Hematopoietic multipotent progenitor cell treated with erythropoietin and hydrocortisone succinate and interleukin-3 and kit ligand, for 8 days (in vitro differentiated cells): ENCODE measurements around the gene AP3D1.

Source experiments
- DNase-seq: peaks from one replicate; pipeline ENCODE4 v3.0.0-alpha.2; 2015

The AP3D1 gene

DNA sequence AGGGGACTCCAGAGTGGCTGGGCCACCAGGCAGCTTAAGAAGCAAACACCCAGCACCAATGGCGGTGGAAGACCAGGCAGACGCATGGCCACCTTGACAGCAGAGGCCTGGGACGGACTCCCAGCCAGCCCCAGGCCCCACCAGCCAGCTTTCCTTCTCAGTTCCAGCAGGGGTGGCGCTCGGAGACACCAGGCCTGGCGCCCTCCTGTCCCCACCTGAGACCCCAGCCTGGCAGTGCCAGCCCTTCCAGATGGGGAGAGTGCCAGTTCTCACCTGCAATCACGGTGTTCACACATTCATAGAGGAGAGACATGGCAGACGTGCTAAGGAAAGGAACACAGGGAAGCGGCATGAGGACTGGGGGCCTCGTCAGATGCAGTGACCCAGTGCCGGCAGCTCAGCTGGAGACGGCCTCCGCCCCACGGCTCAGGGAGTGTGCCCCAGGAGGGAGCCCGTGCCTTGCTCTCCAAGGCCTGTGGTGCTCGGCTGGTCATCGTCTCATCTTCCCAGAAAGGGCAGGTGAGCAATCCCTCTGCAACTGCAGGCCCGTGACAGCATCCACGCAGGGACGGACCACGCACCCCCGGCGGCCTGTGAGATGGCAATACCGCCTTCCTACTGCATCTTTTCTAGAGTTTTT, 24.4 kb downstream of the AP3D1 start:
- no peak for DNase-seq

DNA sequence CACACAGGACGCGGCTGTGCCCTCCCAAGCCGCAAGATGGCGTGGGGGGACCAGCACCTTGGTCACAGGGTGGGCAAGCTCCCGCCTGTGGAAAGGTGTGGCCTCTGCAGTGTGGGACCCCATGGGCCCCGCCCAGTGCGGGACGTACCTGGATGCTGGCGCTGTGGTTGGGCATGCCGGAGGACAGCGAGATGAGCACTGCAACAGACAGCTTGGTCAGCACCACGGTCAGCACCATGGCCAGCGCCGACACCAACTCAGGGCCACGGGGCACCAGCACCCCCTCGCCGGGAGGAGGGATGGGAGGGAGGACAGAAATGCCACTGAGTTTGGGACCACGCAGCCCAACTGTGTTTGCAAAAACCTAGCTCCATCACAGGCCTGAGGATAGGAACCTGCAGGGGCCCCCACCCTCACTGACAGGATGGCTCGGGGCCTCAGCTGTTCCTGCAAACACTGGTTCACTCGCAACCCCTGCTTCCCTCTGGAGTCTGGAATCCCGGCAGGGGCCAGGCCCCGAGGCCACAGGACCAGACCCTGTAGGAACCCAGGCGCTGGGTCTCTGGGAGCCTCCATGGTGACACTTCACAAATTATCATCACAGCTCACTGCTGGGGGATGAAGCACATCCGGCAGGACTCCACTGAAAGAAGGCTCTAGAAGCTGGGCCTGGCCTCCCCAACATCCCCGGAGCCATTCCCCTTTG, 27.5 kb downstream of the AP3D1 start:
- peak; percentile 14 for DNase-seq

DNA sequence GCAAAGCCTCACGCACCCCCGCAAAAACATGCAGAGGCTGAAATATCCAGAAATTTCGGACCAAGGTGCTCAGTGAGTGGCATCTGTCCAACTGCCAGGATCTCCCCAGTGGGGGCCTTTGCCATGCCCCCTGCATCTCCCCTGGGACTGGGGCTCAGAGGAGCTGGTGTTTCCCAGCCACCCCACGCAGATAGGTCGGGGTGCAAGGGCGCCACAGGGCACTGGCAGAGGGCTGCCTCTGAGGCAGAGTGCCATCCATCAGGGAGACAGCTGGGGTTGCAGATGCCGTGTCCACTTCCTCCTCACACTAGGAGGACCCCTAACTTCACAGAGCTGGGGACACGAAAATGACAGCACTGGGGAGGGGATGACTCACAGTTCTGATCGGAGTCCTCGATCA, 28.4 kb downstream of the AP3D1 start:
- no peak for DNase-seq

DNA sequence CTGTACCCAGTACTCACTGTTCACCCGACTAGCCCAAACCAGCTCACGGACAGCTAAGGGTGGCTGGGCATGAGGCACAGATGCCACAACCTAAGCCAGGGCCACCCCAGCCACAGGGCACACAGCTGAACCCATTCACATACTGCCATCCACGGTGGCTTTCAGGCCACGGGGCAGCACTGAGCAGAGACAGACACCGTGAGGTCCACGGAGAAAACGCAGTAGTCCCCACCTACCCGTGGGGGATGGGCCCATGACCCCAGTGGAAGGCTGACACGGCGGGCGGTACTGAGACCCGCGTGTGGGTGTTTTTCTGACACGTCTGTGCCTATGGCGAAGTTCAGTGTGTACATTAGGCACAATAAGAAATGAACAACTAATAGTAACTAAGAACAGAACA, 29.1 kb downstream of the AP3D1 start:
- no peak for DNase-seq

DNA sequence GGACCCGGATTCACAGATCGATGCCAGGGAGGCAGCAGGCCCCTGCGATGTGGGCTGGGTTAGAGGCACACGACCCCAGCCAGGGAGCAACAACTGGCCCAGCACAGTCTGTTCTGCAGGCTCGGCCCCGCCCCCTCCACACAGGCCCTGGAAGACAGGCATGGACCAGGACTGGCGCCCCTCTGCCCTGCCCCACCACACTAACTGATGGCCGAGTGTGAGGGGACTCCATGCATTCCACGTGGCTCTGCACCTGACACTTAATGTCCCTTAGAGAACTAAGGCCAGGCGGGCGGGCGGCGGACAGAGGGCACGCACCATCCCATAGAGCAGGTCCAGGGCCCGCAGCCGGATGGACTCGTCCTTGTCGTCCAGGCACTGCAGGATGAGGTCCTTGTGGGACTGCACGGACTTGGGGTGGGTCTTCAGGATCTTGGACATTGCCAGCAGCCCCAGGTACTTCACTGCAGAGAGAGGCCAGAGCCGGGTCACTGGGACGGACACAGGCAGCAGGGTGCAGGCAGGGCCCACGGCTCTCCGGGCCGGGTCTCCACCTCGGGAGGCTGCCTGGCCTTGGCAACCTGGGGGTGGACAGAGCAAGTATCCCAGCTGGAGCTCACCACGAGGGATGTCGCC, 29.8 kb downstream of the AP3D1 start:
- DNase-seq: no peak

DNA sequence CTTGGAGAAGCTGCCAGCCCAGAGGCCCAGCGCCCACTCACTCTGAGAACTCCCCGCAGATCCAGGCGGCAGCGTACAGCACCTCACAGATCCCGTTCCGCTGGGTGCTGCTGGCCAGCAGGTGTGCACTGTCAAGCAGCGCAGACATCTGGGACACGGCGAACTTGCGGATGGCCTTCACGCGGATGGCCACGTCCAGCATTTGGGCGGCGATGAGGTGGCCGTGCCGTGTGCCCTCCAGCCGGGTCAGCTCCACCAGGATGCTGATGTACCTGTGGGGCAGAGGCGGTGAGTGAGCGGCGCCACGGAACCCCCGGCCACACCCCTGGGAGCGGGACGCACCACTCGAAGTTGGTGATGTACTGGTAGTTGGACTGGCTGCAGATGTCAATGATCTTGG, 30.5 kb downstream of the AP3D1 start:
- no peak for DNase-seq

DNA sequence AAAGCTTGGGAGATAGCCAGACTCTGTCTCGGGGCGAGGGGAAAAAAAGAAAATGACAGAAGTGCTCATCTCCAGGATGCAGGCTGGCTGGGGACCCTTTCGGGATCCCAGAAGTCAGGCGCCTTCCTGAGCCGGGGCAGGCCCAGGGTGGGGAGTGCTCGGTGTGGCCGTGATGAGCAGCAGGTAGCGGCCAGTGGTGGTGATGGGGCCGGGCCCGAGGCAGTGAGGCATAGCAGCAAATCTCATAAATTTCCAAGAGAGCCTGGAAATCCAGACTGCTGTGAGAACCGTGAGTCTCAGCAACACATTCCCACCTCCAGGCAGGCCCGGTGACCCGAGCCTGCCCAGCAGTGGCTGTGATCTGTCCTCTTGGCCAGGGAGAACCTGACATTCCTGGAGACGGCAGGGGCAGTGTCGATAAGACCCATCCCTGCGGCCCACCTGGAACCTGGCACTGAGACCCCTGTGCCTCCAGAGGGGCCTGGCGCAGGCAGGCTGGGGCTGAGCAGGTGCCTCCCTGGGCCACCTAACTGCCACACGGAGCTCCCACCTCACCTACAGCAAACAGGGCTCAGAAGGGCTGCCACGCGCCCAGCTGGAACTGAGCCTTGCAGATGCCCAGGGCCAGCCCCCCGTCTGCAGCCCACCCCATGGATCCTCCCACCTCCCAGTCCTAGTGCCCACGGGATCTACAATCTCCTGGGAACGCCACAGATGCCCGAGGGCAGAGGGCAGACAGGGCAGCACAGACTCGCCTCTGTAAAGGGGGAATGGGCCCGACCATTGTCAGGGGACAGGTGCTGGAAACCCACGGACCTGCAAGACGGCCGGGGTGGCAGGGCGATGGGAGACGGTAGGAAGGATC, 31.2 kb downstream of the AP3D1 start:
- no peak for DNase-seq

DNA sequence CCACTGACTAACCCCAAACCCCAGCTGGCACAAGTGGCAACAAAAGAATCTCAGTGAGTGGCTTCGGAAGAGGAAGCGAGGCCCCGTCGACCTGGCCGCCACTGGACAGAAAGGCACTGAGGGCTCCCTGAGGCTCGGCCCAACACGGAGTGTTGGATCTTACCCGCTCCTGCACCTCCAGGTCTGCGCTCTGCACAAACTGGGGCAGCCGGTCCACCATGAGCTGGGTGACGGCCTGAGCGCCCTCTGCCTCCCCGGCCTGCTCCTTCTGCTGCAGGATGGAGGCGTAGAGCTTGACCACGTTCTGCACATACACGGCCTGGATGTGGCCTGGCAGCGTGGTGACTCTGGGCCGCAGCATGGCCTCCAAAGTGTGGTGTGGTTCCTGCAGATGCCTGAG, 32.9 kb downstream of the AP3D1 start:
- DNase-seq: no peak

DNA sequence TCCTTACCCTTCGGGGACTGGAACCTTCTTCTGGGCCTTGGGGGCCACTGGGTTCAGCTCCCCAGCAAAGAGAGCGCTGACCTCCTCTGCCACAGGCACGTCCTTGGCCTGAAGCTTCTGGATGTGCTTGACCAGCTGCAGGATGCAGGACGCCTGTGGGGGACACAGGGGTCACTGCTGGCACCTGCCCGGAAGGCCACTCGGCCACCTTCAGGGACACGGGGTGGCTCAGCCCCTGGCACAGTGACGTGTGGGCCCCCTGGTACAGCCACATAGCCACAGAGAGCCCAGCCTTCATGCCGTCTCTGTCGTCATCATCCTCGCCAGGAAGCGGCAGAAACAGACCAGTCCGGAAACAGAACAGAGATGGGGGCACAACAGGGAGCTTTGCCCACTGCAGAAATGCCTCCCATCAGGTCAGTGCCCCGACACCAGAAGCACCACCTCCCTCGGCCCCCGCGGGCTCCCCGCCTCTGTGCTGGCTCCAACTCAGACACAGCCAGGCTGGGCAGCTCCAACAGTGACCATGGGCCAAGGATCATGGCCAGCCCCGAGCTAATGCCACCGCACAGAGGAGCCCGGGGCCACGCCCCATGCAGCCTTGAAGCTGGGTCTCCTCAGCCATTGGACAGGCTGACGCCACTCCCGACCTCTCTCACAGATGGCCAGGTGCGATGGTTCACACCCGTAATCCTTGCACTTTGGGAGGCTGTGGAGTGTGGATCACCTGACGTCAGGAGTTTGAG, 34.0 kb downstream of the AP3D1 start:
- no peak for DNase-seq

DNA sequence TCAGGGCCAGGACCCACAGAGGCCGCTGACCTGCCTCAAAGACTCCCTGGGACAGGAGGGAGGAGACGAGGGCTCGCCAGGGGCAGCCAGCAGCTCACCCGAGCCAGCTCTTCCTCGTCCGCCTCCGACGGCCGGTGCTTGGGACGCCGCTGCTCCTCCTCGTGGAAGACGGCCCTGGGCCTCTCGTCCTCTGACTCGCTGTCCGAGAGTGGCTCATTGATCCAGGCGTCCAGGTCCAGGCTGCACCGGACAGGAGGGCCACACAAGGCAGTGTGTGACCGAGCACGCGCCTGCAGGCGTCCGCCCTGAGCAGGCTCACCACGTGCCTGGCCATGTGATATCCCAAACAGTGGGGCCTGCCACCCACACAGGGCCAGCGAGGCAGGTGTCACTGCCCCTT, 34.9 kb downstream of the AP3D1 start:
- DNase-seq: no peak

DNA sequence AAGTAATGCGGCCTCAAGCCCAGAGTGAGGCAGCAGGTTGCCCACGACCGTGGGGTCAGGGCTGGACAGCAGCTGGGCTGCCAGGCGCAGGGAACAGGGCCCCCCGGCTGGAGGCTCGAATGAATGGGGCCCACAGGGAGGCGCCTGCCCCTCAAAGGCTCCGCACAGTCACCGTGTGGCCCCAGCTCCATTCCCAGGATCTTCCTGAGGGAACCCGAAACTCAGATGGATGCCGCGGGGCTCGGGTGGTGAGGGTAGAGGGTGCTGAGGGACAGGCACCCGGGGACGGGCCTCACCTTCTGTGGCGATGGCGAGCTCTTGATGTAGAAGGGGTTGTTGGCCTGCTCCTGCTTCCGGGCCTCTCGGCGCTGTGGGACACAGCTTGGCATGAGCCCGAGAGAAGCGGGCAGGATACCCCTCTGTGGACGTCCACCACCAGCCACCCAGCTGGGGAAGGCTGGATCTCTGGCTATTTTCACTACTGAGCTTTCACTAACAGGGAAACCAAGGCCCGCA, 35.4 kb downstream of the AP3D1 start:
- DNase-seq: no peak

DNA sequence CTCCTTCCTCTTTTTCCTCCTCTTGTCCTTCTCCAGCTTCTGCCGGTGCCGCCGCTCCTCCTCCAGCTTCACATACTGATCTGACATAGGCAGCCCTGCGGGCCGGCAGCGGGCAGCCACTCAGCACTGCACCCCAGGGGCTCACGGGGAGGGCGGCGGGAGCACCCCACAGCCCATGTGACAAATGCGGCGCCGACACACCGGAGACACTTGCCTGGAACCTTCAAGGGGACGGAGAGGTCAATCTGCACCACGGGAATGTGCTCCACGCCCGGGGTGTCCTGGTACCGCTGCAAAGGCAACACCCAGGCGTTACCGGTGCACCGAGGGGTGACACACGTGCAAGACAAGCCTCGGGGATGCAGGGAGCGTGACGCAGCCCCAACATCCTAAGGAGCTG, 36.0 kb downstream of the AP3D1 start:
- no peak for DNase-seq

DNA sequence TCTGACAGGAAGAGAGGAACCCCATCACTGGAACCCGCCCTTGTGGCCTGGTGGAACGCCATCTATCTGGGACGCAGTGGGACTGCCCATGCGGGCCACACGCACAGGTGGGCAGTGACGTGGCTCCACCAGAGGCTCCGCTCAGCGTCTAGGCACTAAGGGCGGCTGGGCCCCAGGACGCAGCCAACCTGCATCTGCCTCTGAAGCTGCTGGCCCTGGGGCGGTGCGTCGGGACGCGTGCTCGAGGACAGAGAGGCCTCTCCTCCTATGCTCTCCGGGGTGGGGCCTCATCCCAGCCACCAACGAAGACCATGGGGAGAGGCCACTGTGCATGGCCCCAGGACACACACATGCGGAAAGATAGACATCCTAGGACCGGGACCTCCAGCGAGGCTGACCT, 36.5 kb downstream of the AP3D1 start:
- DNase-seq: no peak

DNA sequence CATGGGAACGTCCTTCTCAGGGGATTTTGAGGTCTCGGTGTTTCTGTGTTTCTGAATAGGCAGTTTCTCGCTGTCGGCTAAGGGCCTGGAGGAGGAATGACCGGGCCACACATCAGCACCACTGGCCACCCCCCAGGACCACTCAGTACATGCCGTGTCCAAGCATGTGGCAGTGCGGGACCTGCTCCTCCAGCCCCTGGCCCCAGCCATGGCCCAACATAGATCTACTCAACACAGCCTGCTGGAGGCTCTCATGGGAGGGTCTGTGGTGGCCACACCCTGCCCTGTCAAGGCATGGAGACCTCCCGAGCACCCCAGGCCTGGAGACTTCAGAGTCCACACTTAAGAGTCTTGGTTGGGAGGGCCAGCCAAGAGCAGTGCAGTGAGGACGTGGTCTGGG, 37.1 kb downstream of the AP3D1 start:
- DNase-seq: no peak

DNA sequence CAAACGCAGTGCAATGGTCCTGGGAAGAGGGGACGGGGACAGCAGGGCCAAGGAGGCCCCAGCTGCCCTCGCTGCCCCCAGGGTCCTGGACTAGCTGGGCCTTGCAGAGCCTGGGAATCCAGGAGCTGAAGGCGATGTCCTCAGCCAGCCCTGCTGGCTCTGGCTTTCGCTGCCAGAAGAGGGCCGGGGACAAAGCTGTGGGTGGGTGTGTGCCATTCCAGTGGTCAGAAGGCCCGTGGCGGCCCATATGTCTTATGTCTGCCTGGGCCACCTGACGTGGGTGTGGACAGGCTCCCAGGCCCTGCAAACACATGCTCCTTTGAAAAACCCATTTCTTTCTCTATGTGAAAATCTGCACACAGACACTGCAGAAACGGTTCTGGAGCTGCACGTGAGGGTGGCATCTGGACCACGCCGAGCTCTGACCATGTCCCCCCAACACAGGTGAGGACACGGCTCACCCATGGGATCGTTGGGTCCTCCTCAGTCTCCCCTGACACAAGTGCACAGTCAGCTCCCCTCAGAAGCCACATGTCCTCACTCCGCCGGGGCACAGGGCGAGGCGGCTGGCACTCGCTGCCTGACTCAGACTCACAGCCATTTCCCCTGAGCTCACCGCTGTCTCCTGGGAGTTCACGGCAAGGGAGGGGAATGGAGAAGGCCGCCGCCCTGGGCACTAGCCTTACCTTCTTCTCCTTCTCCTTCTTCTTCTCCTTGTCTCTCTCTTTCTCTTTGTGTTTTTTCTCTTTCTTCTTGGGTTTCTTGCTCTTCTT, 37.7 kb downstream of the AP3D1 start:
- no peak for DNase-seq

DNA sequence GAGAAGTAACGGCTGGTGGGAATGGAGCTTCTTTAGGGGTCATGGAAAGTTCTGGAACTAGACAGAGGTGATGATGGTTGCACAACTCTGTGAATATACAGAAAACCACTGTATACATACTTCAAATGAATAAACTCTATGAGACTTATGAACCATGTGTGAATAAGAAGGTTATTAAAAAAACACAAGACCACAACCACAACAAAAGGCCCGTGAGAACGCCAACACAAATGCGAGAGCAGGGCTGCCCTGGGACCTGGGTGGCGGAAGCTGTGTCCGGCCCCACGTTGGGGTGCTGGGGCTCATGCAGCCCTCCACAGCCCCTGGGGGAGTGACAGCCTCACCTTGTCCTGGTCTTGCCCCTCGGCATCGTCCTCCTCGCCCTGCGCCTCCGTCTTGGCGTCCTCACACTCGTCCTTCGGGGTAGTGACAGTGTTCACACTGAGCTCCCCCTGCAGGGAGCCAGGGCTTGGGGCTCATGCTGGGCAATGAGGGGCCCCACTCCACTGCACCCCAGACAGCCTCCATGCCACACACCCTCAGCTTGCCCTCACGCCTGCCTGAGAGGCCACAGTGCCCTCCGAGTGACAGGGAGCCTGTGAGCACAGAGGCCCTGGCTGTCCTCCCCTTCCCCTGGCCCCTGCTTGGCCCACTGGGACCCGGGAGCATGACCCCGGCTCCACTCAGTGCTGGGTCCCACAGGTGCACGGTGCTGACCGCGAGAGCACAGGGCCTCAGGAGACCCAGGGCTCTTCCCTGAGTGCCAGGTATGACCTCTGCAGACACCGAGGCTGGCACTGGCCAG, 38.6 kb downstream of the AP3D1 start:
- DNase-seq: no peak

DNA sequence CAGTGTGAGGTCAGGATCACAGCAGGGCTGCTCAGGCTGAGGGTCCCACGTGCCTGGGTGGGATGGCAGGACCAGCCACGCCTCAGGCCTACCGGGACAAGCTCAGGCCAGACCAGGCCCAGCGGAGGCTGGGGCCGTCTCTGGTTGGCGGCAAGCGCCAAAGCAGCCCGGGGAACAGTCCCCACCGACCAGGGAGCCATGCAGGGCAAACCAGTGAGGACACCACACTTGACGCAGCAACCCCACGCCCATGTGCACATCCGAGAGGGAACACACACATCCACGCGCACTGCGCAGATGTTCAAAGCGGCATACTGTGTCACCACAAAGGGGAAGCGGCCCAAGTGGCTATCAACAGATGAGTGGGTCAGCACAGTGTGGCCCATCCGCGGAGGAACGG, 39.5 kb downstream of the AP3D1 start:
- no peak for DNase-seq

DNA sequence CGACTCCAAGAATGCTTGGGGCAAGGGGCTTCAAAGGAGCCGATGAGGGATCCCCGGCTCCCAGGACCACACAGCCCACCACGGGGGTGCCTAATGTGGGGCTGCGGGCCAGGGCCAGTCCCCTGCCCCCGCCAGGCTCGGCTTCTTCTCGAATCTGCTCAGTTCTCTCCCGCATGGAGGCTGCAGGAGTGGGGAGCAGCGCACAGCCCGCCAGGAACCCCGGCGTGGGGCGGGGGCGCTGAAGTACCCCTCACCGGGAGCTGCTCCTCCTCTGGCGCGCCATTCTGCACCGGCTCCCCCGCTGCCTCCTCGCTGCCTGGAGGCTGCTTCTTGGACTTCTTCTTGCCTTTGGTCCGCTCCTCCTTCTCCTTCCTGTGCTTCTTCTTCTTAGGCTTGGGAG, 39.9 kb downstream of the AP3D1 start:
- DNase-seq: no peak

DNA sequence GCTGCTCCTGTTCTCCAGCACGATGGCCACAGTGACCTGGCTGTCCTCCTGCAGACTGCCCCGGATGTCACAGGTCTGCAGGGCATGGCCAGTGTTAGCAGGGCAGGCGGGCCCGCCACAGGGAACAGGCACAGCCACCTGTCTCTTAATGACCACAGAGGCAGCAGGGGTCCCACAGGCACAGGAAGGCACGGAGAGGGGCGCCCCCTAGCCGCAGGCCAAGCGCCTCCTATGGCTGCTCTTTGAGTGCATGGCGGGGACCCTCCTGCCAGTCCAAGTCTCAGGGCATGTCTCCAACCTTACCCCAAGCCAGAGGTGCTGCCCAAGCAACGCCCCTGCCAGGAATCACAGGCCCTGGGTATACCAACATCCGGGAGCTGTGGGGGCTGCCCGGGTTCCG, 40.5 kb downstream of the AP3D1 start:
- DNase-seq: no peak

DNA sequence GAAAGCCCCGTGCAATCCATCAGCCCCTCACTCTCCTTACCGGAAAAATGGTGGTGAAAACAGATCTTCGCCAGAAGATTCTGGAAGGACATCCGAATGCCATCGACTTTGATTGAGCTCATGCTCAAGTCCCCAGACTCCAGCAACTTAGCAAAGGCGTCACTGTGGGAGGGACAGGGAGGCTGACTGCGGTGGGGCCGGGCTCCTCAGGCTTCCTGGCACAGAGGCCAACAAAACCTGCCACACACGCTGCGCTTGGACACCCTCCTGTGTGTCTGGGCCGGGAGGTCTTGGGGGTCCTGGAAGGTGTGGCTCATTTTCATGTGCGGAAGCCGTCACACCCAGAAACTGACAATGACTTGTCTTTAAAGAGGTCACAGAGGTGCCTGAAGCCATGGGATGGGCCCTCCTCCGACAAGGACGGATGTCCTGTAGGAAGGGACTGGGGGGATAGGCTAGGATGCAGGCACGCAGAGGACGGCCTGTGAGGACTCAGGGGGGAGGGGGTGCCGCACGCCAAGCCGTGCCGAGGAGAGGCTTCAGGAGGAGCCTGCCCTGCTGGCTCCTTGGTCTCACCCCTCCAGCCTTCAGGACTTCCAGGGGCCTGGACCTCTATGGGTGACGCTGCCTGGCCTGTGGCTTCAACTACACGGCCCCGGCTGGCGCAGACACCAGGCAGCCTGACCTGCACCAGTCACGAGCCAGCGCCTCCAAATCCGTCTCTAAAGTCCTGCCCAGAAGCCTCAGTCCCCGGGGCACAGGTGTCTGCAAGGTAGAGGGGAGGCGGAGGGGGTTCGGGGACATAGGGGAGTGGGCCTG, 42.1 kb downstream of the AP3D1 start:
- no peak for DNase-seq
